Transverse colon (tissue), 4 donors: Measurements from ENCODE around the gene LASP1NB.

Source experiments
- DNase-seq: peaks from one replicate; pipeline ENCODE4 v3.0.0-alpha.2; 2019
- H3K27ac ChIP-seq, 4 donors: fragments of 200-600 bp; sonication (generic); 2 replicates each; pipeline ENCODE4 v1.5.1; 2016 to 2018; ENCODE audit warnings: inconsistent platforms in 4 of 4
- H3K27me3 ChIP-seq: fragments of 200-600 bp; sonication (generic); 2 replicates; pipeline ENCODE4 v1.5.1; 2017; ENCODE audit warnings: inconsistent platforms
- H3K36me3 ChIP-seq, 4 donors: fragments of 200-600 bp; sonication (generic); 2 replicates each; pipeline ENCODE4 v1.5.1; 2017 to 2019; ENCODE audit warnings: inconsistent platforms in 4 of 4
- H3K4me1 ChIP-seq, 4 donors: fragments of 200-600 bp; sonication (generic); 2 replicates each; pipeline ENCODE4 v1.5.1; 2017 to 2020; ENCODE audit warnings: inconsistent platforms in 4 of 4
- H3K4me3 ChIP-seq, 4 donors: fragments of 200-600 bp; sonication (generic); 1 replicate in 1 of 4; 2 replicates in 3 of 4; pipeline versions ENCODE4 v1.5.1 to v1.6.1; 2017 to 2019; ENCODE audit warnings: inconsistent platforms in 4 of 4
- H3K9me3 ChIP-seq, 2 donors: fragments of 200-600 bp; sonication (generic); 2 replicates each; pipeline ENCODE4 v1.5.1; 2017 to 2019; ENCODE audit warnings: inconsistent platforms in 2 of 2
- EP300 ChIP-seq: sonication (generic); formaldehyde crosslinking; IDR thresholded peaks from one replicate; pipeline ENCODE4 v1.6.1; 2017; ENCODE audit warnings: antibody characterized with exemption, low read depth
- POLR2A ChIP-seq: fragments of 450-650 bp; IDR thresholded peaks from one replicate; pipeline ENCODE4 v1.6.1; 2016; ENCODE audit warnings: antibody characterized with exemption, mild to moderate bottlenecking, moderate library complexity
- POLR2AphosphoS5 ChIP-seq, 3 donors: sonication (generic); formaldehyde crosslinking; IDR thresholded peaks; one replicate each; pipeline ENCODE4 v1.6.1; 2016; ENCODE audit warnings: antibody characterized with exemption in 3 of 3
- WGBS, 2 donors: methylation state at CpG; one replicate each; pipeline ENCODE4 v1.1.5; 2018; ENCODE audit warnings: low coverage in 1 of 2; 5-methylcytosine and 5-hydroxymethylcytosine counted together
- in situ Hi-C, 4 donors: fragments of 200-750 bp; cut with MboI; loops; one replicate each; pipeline versions ENCODE4 v1.15.0 to v1.15.1; 2017; ENCODE audit warnings: low sequenced_read_pairs in 3 of 4, low pct_ligation_motif_present in 1 of 4, low pct_unique_long_range_greater_than_20kb in 1 of 4
- intact Hi-C: fragments of 100-400 bp; cut with DNase I; formaldehyde crosslinking; loops from one replicate; pipeline ENCODE4 v1.15.1; 2023; ENCODE audit warnings: low total_unique reads
- TF ChIP-seq, protein P1 (sequence below), 5 experiments: fragments of 200-600 bp in 3 of 5; fragments of 450-650 bp in 2 of 5; sonication (generic) in 3 of 5; IDR thresholded peaks; 1 replicate in 2 of 5; 2 replicates in 3 of 5; pipeline ENCODE4 v1.5.1; 2016 to 2017; ENCODE audit warnings: antibody characterized with exemption in 5 of 5, inconsistent platforms in 3 of 5, mild to moderate bottlenecking in 2 of 5, moderate library complexity in 1 of 5

LASP1NB gene

DNA sequence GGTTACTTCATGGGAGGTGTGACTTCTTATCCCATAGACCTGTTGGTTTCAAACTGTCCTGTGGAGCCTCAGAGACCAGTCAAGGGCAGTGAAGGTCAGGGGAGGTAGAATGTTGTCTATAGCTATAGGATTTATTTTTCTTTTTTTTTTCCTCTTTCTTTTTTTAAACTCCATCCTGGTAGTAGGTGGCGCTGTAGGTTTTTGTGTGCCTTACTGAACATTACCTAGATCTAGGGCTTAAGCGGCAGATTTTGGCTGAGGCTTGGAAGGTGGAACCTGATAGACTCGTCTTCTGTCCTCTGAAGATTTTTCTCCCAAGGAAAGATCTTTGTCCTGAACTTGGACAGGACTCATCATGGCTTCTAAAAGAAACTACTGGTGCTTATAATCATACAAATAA lies 8.2 kb upstream of the LASP1NB start:
- TF ChIP-seq POLR2A, result no peak
- no peak for TF ChIP-seq POLR2AphosphoS5 (IDR thresholded peaks at IDR 0.05)
- TF ChIP-seq, protein P1, sequence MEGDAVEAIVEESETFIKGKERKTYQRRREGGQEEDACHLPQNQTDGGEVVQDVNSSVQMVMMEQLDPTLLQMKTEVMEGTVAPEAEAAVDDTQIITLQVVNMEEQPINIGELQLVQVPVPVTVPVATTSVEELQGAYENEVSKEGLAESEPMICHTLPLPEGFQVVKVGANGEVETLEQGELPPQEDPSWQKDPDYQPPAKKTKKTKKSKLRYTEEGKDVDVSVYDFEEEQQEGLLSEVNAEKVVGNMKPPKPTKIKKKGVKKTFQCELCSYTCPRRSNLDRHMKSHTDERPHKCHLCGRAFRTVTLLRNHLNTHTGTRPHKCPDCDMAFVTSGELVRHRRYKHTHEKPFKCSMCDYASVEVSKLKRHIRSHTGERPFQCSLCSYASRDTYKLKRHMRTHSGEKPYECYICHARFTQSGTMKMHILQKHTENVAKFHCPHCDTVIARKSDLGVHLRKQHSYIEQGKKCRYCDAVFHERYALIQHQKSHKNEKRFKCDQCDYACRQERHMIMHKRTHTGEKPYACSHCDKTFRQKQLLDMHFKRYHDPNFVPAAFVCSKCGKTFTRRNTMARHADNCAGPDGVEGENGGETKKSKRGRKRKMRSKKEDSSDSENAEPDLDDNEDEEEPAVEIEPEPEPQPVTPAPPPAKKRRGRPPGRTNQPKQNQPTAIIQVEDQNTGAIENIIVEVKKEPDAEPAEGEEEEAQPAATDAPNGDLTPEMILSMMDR (IDR thresholded peaks at IDR 0.05), result no peak
- TF ChIP-seq EP300, result no peak
- Histone ChIP-seq H3K27me3 (no peaks in the 10 kb centered on the region), H3K4me1 (peaks cover 18 to 51% (median 22%) of the 10 kb centered on the region in 4 donors), H3K4me3 (no peak overlapping the region), H3K36me3 (peaks cover 0 to 55% (median 21%) of the 10 kb centered on the region in 4 donors), H3K27ac (no peak overlapping the region), H3K9me3 (no peaks in the 10 kb centered on the region)
- intact Hi-C loops, result no loop called here
- WGBS, 2 donors, result 88 to 92% methylated on average over 3 of the region's 3 CpGs
- in situ Hi-C loops, result no loop called here
- DNase-seq, result no peak

DNA sequence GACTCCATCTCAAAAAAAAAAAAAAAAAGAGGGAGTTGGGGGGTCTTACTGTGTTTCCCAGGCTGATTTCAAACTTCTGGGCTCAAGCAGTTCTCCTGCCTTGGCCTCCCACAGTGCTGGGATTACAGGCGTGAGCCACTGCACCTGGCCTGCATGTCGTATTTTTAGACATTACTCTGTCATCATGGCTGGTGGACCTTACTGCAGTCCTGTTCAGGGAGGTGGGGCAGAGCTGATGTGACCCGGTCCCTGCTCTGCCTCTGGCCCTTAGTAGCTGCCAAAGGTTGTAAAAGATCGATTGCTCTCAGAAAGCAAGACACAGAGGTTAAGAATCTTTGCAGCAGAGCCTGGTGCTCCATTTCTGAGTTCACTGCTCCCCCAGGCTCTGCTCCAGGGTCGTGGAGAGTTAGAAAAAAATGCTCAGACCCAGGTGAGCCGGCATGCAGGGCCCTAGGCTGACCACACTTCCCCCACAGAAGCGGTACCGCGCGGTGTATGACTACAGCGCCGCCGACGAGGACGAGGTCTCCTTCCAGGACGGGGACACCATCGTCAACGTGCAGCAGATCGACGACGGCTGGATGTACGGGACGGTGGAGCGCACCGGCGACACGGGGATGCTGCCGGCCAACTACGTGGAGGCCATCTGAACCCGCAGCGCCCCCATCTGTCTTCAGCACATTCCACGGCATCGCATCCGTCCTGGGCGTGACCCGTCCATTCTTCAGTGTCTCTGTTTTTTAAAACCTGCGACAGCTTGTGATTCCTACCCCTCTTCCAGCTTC lies 7.1 kb upstream of the LASP1NB start:
- TF ChIP-seq EP300 (no peak), POLR2AphosphoS5 (IDR thresholded peaks at IDR 0.05) (no peak), POLR2A (no peak)
- TF ChIP-seq, protein P1 (IDR thresholded peaks at IDR 0.05), result no peak
- Histone ChIP-seq H3K27ac (no peak overlapping the region), H3K4me1 (peaks cover 25 to 51% (median 27%) of the 10 kb centered on the region in 4 donors), H3K9me3 (no peaks in the 10 kb centered on the region), H3K36me3 (peaks cover 0 to 55% (median 21%) of the 10 kb centered on the region in 4 donors), H3K27me3 (no peaks in the 10 kb centered on the region), H3K4me3 (no peak overlapping the region)
- in situ Hi-C loops (no loop called here), intact Hi-C loops (no loop called here)
- 79 to 85% methylated on average over 16 to 37 of the region's 37 CpGs for WGBS, 2 donors
- DNase-seq, result no peak

DNA sequence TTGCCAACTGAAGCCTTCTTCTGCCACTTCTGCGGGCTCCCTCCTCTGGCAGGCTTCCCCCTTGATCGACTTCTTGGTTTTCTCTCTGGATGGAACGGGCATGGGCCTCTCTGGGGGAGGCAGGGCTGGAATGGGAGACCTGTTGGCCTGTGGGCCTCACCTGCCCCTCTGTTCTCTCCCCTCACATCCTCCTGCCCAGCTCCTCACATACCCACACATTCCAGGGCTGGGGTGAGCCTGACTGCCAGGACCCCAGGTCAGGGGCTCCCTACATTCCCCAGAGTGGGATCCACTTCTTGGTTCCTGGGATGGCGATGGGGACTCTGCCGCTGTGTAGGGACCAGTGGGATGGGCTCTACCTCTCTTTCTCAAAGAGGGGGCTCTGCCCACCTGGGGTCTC lies 6.5 kb upstream of the LASP1NB start:
- in situ Hi-C loops, result no loop called here
- 91 to 96% methylated on average over 3 to 5 of the region's 5 CpGs for WGBS, 2 donors
- Histone ChIP-seq H3K27me3 (no peaks in the 10 kb centered on the region), H3K4me3 (no peak overlapping the region), H3K9me3 (no peaks in the 10 kb centered on the region), H3K27ac (peak overlapping the region in 1 of 4 donors; percentile 75), H3K4me1 (peaks cover 27 to 54% (median 28%) of the 10 kb centered on the region in 4 donors), H3K36me3 (peaks cover 0 to 55% (median 21%) of the 10 kb centered on the region in 4 donors)
- DNase-seq, result no peak
- intact Hi-C loops, result no loop called here
- TF ChIP-seq POLR2AphosphoS5 (IDR thresholded peaks at IDR 0.05), result no peak
- no peak for TF ChIP-seq EP300
- TF ChIP-seq POLR2A, result no peak
- TF ChIP-seq, protein P1 (IDR thresholded peaks at IDR 0.05), result no peak

DNA sequence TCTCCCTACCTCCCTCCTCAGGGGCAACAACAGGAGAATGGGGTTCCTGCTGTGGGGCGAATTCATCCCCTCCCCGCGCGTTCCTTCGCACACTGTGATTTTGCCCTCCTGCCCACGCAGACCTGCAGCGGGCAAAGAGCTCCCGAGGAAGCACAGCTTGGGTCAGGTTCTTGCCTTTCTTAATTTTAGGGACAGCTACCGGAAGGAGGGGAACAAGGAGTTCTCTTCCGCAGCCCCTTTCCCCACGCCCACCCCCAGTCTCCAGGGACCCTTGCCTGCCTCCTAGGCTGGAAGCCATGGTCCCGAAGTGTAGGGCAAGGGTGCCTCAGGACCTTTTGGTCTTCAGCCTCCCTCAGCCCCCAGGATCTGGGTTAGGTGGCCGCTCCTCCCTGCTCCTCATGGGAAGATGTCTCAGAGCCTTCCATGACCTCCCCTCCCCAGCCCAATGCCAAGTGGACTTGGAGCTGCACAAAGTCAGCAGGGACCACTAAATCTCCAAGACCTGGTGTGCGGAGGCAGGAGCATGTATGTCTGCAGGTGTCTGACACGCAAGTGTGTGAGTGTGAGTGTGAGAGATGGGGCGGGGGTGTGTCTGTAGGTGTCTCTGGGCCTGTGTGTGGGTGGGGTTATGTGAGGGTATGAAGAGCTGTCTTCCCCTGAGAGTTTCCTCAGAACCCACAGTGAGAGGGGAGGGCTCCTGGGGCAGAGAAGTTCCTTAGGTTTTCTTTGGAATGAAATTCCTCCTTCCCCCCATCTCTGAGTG lies 5.9 kb upstream of the LASP1NB start:
- H3K4me3 ChIP-seq, result no peak overlapping the region
- WGBS, 2 donors, result 80 to 97% methylated on average over 1 to 16 of the region's 16 CpGs
- peaks cover 0 to 52% (median 21%) of the 10 kb centered on the region in 4 donors for H3K36me3 ChIP-seq
- no peaks in the 10 kb centered on the region for H3K9me3 ChIP-seq
- H3K27ac ChIP-seq, result peak overlapping the region in 1 of 4 donors; percentile 75
- peaks cover 22 to 49% (median 25%) of the 10 kb centered on the region in 4 donors for H3K4me1 ChIP-seq
- in situ Hi-C loops, result no loop called here
- no peak for DNase-seq
- no peak for TF ChIP-seq POLR2A
- no peaks in the 10 kb centered on the region for H3K27me3 ChIP-seq
- intact Hi-C loops, result no loop called here
